HG03378 (cell line): Measurements from ENCODE around the gene ITPK1.

Experiments
- ATAC-seq: cut with Tn5 transposase; IDR thresholded peaks from one replicate; pipeline ENCODE4 v1.9.1; 2021; ENCODE audit warnings: mild to moderate bottlenecking, moderate library complexity; ENCODE audit not compliant: unreplicated experiment

ITPK1 gene

GRCh38 chr14:92942576-92942975 lies 173.1 kb downstream of the ITPK1 start:
- no peak for ATAC-seq

- no peak for ATAC-seq
Measured at GRCh38 chr14:92942136-92942535, 173.6 kb downstream of the ITPK1 start.

- ATAC-seq: no peak
Measured at GRCh38 chr14:92941531-92941930, 174.2 kb downstream of the ITPK1 start.

- no peak for ATAC-seq
Measured at GRCh38 chr14:92940543-92940942, 175.2 kb downstream of the ITPK1 start.

GRCh38 chr14:92939699-92940098 lies 176.0 kb downstream of the ITPK1 start:
- no peak for ATAC-seq

- ATAC-seq: no peak
Measured at GRCh38 chr14:92938890-92939671, 176.6 kb downstream of the ITPK1 start.

- ATAC-seq: no peak
Measured at GRCh38 chr14:92938235-92938875, 177.4 kb downstream of the ITPK1 start.

GRCh38 chr14:92937051-92937937 lies 178.4 kb downstream of the ITPK1 start:
- ATAC-seq: no peak

- ATAC-seq: no peak
Measured at GRCh38 chr14:92936085-92936484, 179.6 kb downstream of the ITPK1 start.

- no peak for ATAC-seq
Measured at GRCh38 chr14:92935446-92935845, 180.3 kb downstream of the ITPK1 start.

GRCh38 chr14:92934196-92935085 lies 181.3 kb downstream of the ITPK1 start:
- no peak for ATAC-seq

GRCh38 chr14:92933481-92933880 lies 182.2 kb downstream of the ITPK1 start:
- no peak for ATAC-seq

GRCh38 chr14:92932448-92933395 lies 183.0 kb downstream of the ITPK1 start:
- ATAC-seq: no peak

- no peak for ATAC-seq
Measured at GRCh38 chr14:92931681-92932447, 183.9 kb downstream of the ITPK1 start.

- no peak for ATAC-seq
Measured at GRCh38 chr14:92930737-92931602, 184.8 kb downstream of the ITPK1 start.

GRCh38 chr14:92929689-92930608 lies 185.8 kb downstream of the ITPK1 start:
- no peak for ATAC-seq
